Common myeloid progenitor, CD34-positive (primary cell): ENCODE data around the gene DEGS2.
A peak's percentile ranks its signal among the peaks of the same experiment; 100 is the strongest.

Experiments
- CTCF ChIA-PET: fragments of 350-600 bp; sonication (Branson Sonifier 250); formaldehyde crosslinking; loops from one replicate; lab custom pipeline; 2021; ENCODE audit warnings: antibody characterized with exemption; lab: Charles Lee
- POLR2A ChIA-PET: fragments of 350-600 bp; sonication (Branson Sonifier 250); formaldehyde crosslinking; loops from one replicate; lab custom pipeline; 2021; ENCODE audit warnings: antibody characterized with exemption; lab: Charles Lee
- DNase-seq, 3 donors: peaks; one replicate each; pipeline versions ENCODE4 v3.0.0 to v3.0.0-alpha.2; 2013
- H3K27ac ChIP-seq, 2 experiments: 1 replicate in 1 of 2; 2 replicates in 1 of 2; pipeline ENCODE4 v1.7.0; 2013; ENCODE audit warnings: inconsistent platforms in 2 of 2, low read length in 2 of 2, mild to moderate bottlenecking in 2 of 2, low read depth in 1 of 2, moderate library complexity in 1 of 2; ENCODE audit not compliant: severe bottlenecking in 2 of 2, insufficient read depth in 1 of 2, poor library complexity in 1 of 2
- H3K27me3 ChIP-seq, 5 experiments: replicated peaks in 2 of 5; 1 replicate in 3 of 5; 2 replicates in 2 of 5; pipeline versions ENCODE4 v1.6.1 to v1.7.0; 2013; ENCODE audit warnings: low read length in 4 of 5, mild to moderate bottlenecking in 2 of 5, moderate library complexity in 2 of 5, inconsistent platforms in 1 of 5; ENCODE audit not compliant: insufficient read depth in 5 of 5, control insufficient read depth in 4 of 5
- H3K36me3 ChIP-seq, 4 experiments: 1 replicate in 2 of 4; 2 replicates in 2 of 4; pipeline versions ENCODE4 v1.6.1 to v1.7.0; 2013; ENCODE audit warnings: low read length in 3 of 4, control low read depth in 1 of 4, mild to moderate bottlenecking in 1 of 4; ENCODE audit not compliant: control insufficient read depth in 4 of 4, insufficient read depth in 4 of 4
- H3K4me1 ChIP-seq, 4 experiments: 1 replicate in 3 of 4; 2 replicates in 1 of 4; pipeline versions ENCODE4 v1.6.1 to v1.7.1; 2013; ENCODE audit warnings: low read length in 3 of 4, mild to moderate bottlenecking in 3 of 4, control low read depth in 1 of 4, inconsistent platforms in 1 of 4, moderate library complexity in 1 of 4; ENCODE audit not compliant: control insufficient read depth in 4 of 4, insufficient read depth in 4 of 4; ENCODE audit errors: control extremely low read depth in 1 of 4
- H3K4me3 ChIP-seq, 7 experiments: 1 replicate in 4 of 7; 2 replicates in 3 of 7; pipeline versions ENCODE4 v1.5.1 to v1.7.0; 2013; ENCODE audit warnings: mild to moderate bottlenecking in 7 of 7, low read length in 6 of 7, moderate library complexity in 6 of 7, inconsistent platforms in 2 of 7, low read depth in 2 of 7, control low read depth in 1 of 7; ENCODE audit not compliant: insufficient read depth in 4 of 7, control insufficient read depth in 1 of 7; ENCODE audit errors: extremely low read depth in 1 of 7
- H3K9me3 ChIP-seq, 5 experiments: 1 replicate in 4 of 5; 2 replicates in 1 of 5; pipeline versions ENCODE4 v1.6.1 to v1.7.1; 2013; ENCODE audit warnings: low read length in 4 of 5, mild to moderate bottlenecking in 2 of 5, inconsistent platforms in 1 of 5, low read depth in 1 of 5, moderate library complexity in 1 of 5; ENCODE audit not compliant: control insufficient read depth in 4 of 5, insufficient read depth in 2 of 5; ENCODE audit errors: control extremely low read depth in 1 of 5
- WGBS: methylation state at CpG from one replicate; pipeline ENCODE4 v1.1.5; 2013; ENCODE audit not compliant: insufficient coverage; 5-methylcytosine and 5-hydroxymethylcytosine counted together

DEGS2 gene

GRCh38 chr14:100122481-100123223 is 36.8 kb downstream of the DEGS2 start:
- peak in 2 of 3 donors; percentile 30 to 35 for DNase-seq
- no peaks in the 10 kb centered on the region for H3K27me3 ChIP-seq
- no peak overlapping the region for H3K27ac ChIP-seq
- H3K9me3 ChIP-seq, result no peaks in the 10 kb centered on the region
- H3K4me1 ChIP-seq, result peaks cover 0 to 7% (median 2%) of the 10 kb centered on the region in 4 experiments
- CTCF ChIA-PET, result interaction anchor here (0.6 to 53.6 kb wide), 9 partner anchors 9 to 141 kb away, joined by 3 to 1065 read pairs (median 5); partner anchors contain the start of gene EVL
- 89% methylated on average over 7 of the region's 8 CpGs for WGBS
- POLR2A ChIA-PET, result no interaction called here
- H3K4me3 ChIP-seq, result no peak overlapping the region
- H3K36me3 ChIP-seq, result peaks cover 11 to 82% (median 34%) of the 10 kb centered on the region in 4 experiments

GRCh38 chr14:100121643-100122480 is 37.6 kb downstream of the DEGS2 start:
- WGBS, result 87% methylated on average over 12 of the region's 14 CpGs
- Histone ChIP-seq H3K36me3 (peaks cover 6 to 82% (median 31%) of the 10 kb centered on the region in 4 experiments), H3K27ac (no peak overlapping the region), H3K4me3 (no peak overlapping the region), H3K4me1 (peaks cover 0 to 12% (median 6%) of the 10 kb centered on the region in 4 experiments), H3K27me3 (no peaks in the 10 kb centered on the region), H3K9me3 (no peaks in the 10 kb centered on the region)
- ChIA-PET POLR2A (no interaction called here), CTCF (interaction anchor here (0.8 to 53.6 kb wide), 9 partner anchors 8 to 140 kb away, joined by 3 to 1065 read pairs (median 5); partner anchors contain the start of gene EVL)
- no peak for DNase-seq

DNA sequence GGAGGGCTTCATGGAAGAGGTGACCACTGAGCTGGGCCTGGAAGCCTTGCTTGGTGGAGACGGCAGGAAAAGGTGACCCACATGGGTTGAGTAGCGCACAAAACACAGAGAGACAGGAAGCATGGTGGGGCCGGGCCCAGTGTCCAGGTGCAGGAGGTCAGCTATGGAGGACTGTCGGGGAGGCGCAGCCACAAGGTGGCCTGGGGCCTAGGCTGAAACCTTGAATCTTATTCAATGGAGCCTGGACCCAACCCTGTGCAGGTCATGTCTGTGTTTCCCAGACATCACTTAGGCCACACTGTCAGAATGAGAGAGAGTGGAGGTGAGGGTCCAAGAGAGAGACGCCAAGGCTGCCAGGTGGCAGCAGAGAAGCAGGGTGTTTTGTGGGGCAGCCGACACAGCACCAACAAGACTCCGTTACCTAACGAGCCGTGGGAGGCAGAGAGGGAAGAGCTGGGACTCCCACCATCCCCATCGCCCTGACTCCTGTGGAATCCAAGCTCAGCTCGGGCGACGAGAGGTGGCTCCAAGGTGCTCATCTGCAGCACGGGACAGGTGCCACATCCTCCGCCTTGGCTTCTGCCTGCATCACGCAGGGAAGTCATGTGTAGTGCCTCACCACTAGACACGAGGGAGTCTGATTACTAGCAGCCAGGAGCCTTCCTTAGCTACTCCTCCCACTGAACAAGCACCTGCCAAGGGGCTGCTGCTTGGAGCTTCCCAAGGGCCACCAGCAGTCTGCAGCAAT is 38.7 kb downstream of the DEGS2 start:
- H3K27me3 ChIP-seq, result no peaks in the 10 kb centered on the region
- no peak for DNase-seq
- H3K4me3 ChIP-seq, result no peak overlapping the region
- ChIA-PET CTCF (interaction anchor here (0.7 to 53.6 kb wide), 8 partner anchors 9 to 139 kb away, joined by 3 to 1065 read pairs (median 4); partner anchors contain the start of gene EVL), POLR2A (no interaction called here)
- H3K4me1 ChIP-seq, result peaks cover 0 to 12% (median 6%) of the 10 kb centered on the region in 4 experiments
- WGBS, result 97% methylated on average over 18 of the region's 18 CpGs
- H3K9me3 ChIP-seq, result no peaks in the 10 kb centered on the region
- H3K27ac ChIP-seq, result no peak overlapping the region
- peaks cover 2 to 82% (median 24%) of the 10 kb centered on the region in 4 experiments for H3K36me3 ChIP-seq

DNA sequence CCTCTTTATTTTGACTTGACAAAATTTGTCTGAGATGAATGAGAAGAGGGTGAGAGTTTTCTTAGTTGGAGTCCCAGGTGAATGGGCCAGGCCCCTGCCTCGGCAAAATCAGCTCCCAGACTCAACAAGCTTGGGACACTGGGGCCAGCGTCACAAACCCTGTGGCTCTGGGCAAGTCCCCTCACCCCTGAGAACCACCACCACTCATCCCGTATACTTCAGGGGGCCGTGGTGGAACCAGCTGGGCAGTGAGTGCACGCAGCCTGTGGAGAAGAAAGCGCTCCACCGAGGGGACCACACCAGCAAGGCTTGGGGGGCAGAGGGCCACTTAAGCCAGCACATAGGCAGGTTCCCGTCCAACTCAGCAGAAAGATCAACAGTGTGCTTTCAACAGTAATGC is 40.2 kb downstream of the DEGS2 start:
- Histone ChIP-seq H3K36me3 (peaks cover 5 to 83% (median 19%) of the 10 kb centered on the region in 4 experiments), H3K4me3 (no peak overlapping the region), H3K27me3 (no peaks in the 10 kb centered on the region), H3K4me1 (peaks cover 0 to 12% (median 6%) of the 10 kb centered on the region in 4 experiments), H3K9me3 (no peaks in the 10 kb centered on the region), H3K27ac (no peak overlapping the region)
- ChIA-PET POLR2A (no interaction called here), CTCF (interaction anchor here (0.7 to 53.6 kb wide), 11 partner anchors 9 to 128 kb away, joined by 3 to 1065 read pairs (median 4); partner anchors contain the start of gene EVL)
- DNase-seq, result no peak
- WGBS, result 90% methylated on average over 5 of the region's 8 CpGs

DNA sequence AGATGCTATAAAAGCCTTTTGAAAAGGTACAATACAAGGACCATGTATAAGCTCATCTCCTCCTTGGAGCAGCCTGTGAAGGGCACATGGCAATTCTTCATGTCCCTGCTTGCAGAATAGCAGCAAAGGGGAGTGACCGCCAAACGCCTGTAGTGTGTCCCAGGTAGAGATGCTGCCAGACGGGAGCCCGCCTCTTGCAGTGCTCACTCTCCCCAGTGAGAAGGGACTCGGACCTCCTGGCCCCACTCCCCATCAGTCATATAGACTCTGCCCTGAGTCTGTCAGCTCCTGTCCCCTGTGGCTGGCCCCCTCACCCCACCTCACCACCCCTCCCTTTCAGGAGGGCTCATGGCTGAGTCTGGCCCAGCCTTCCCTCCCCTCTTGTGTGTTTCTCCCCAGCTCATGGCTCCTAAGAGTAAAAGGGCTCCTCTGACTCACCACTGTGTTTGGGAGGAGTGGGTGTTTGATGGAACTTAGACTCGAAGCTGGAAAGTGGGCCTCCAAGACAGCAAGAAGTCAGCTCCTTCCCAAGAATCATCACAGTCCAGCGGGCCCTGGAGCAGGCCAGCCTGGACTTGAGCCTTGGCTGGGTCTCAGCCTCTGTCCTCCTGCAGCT is 40.9 kb downstream of the DEGS2 start:
- no peak for DNase-seq
- peaks cover 0 to 12% (median 6%) of the 10 kb centered on the region in 4 experiments for H3K4me1 ChIP-seq
- WGBS, result 96% methylated on average over 6 of the region's 7 CpGs
- H3K27me3 ChIP-seq, result no peaks in the 10 kb centered on the region
- H3K4me3 ChIP-seq, result no peak overlapping the region
- H3K9me3 ChIP-seq, result no peaks in the 10 kb centered on the region
- no peak overlapping the region for H3K27ac ChIP-seq
- POLR2A ChIA-PET, result interaction anchor here (0.7 kb wide), 1 partner anchor 44 kb away, joined by 3 read pairs; no protein-coding TSS in a partner anchor
- CTCF ChIA-PET, result interaction anchor here (0.6 to 53.6 kb wide), 11 partner anchors 10 to 198 kb away, joined by 3 to 1065 read pairs (median 4); partner anchors contain the start of gene EVL
- peaks cover 5 to 81% (median 16%) of the 10 kb centered on the region in 4 experiments for H3K36me3 ChIP-seq
